SK-N-SH (cell line): ENCODE data around the gene SORL1. TPM values are rescaled to one million over a fixed set of nuclear protein-coding genes. Genes with fewer than 3 reads are reported as not detected.

ENCODE experiments used
- CTCF ChIA-PET: fragments of 300-600, 350-600 bp; formaldehyde crosslinking; extraction: SDS; loops from one replicate; lab custom pipeline; 2021; lab: Yijun Ruan, JAX
- POLR2A ChIA-PET: fragments of 350-600 bp; sonication (Branson Sonifier 250); formaldehyde crosslinking; extraction: SDS; loops from one replicate; lab custom pipeline; 2020; ENCODE audit warnings: antibody characterized with exemption, inconsistent platforms; lab: Yijun Ruan, JAX
- DNase-seq: peaks from one replicate; pipeline ENCODE4 v3.0.0; 2012
- H2AFZ ChIP-seq: fragments of 200-600 bp; sonication (generic); 2 replicates; pipeline ENCODE4 v1.8.1; 2016; ENCODE audit warnings: antibody characterized with exemption, mild to moderate bottlenecking, low read depth
- H3F3A ChIP-seq: fragments of 200-600 bp; sonication (generic); replicated peaks from 2 replicates; pipeline ENCODE3; 2016; ENCODE audit warnings: antibody characterized with exemption, mild to moderate bottlenecking; ENCODE audit not compliant: insufficient read depth
- H3K27ac ChIP-seq, 2 experiments: fragments of 200-500 bp in 1 of 2; fragments of 200-600 bp in 1 of 2; sonication (Bioruptor generic) in 1 of 2; sonication (generic), shearing (Covaris generic) in 1 of 2; 2 replicates each; pipeline versions ENCODE4 v1.5.1 to v1.6.1; 2014 to 2016; ENCODE audit warnings: low read depth in 2 of 2, inconsistent platforms in 1 of 2, low read length in 1 of 2, mild to moderate bottlenecking in 1 of 2, mixed read lengths in 1 of 2
- H3K27me3 ChIP-seq: fragments of 200-600 bp; sonication (generic), shearing (Covaris generic); 2 replicates; pipeline ENCODE4 v1.6.1; 2016; ENCODE audit warnings: mixed run types; ENCODE audit not compliant: insufficient read depth
- H3K36me3 ChIP-seq, 2 experiments: fragments of 200-500 bp in 1 of 2; fragments of 200-600 bp in 1 of 2; sonication (Bioruptor generic) in 1 of 2; sonication (generic) in 1 of 2; replicated peaks in 1 of 2; 2 replicates each; pipeline versions ENCODE3 to v1.5.1; 2014 to 2016; ENCODE audit warnings: low read length in 1 of 2, mild to moderate bottlenecking in 1 of 2; ENCODE audit not compliant: insufficient read depth in 2 of 2, control insufficient read depth in 1 of 2
- H3K4me1 ChIP-seq, 2 experiments: fragments of 200-500 bp in 1 of 2; fragments of 200-600 bp in 1 of 2; sonication (Bioruptor generic) in 1 of 2; sonication (generic), shearing (Covaris generic) in 1 of 2; 2 replicates each; pipeline versions ENCODE4 v1.5.1 to v1.6.1; 2014 to 2016; ENCODE audit warnings: low read depth in 1 of 2, low read length in 1 of 2, mixed run types in 1 of 2; ENCODE audit not compliant: insufficient read depth in 2 of 2, control insufficient read depth in 1 of 2
- H3K4me2 ChIP-seq: fragments of 200-600 bp; sonication (generic), shearing (Covaris generic); 2 replicates; pipeline ENCODE4 v1.6.1; 2017; ENCODE audit warnings: mixed run types
- H3K4me3 ChIP-seq, 2 experiments: fragments of 200-500 bp in 1 of 2; fragments of 200-600 bp in 1 of 2; sonication (Bioruptor generic) in 1 of 2; sonication (generic), shearing (Covaris generic) in 1 of 2; 2 replicates each; pipeline versions ENCODE4 v1.5.1 to v1.8.1; 2014 to 2016; ENCODE audit warnings: low read depth in 2 of 2, inconsistent platforms in 1 of 2, low read length in 1 of 2, mild to moderate bottlenecking in 1 of 2, mixed read lengths in 1 of 2, moderate library complexity in 1 of 2
- H3K79me2 ChIP-seq: fragments of 200-600 bp; sonication (generic); 2 replicates; pipeline ENCODE4 v1.8.1; 2017; ENCODE audit warnings: mild to moderate bottlenecking; ENCODE audit not compliant: insufficient read depth
- H3K9ac ChIP-seq: fragments of 200-600 bp; sonication (generic); 2 replicates; pipeline ENCODE4 v1.6.1; 2017; ENCODE audit warnings: mixed run types
- H3K9me2 ChIP-seq: fragments of 200-600 bp; sonication (generic); 2 replicates; pipeline ENCODE4 v1.6.1; 2017; ENCODE audit warnings: mixed run types
- H3K9me3 ChIP-seq: fragments of 200-600 bp; sonication (generic); 2 replicates; pipeline ENCODE4 v1.6.1; 2017; ENCODE audit warnings: mixed run types, mild to moderate bottlenecking, moderate library complexity
- H4K20me1 ChIP-seq: fragments of 200-600 bp; sonication (generic); 2 replicates; pipeline ENCODE4 v1.6.1; 2017; ENCODE audit warnings: mild to moderate bottlenecking, mixed run types; ENCODE audit not compliant: insufficient read depth
- CHD2 ChIP-seq: fragments of 150-350 bp; IDR thresholded peaks from 2 replicates; pipeline ENCODE4 v1.6.1; 2018; ENCODE audit warnings: low read length; ENCODE audit not compliant: partially characterized antibody
- CTCF ChIP-seq: fragments of 200-600 bp; sonication (generic); IDR thresholded peaks from 2 replicates; pipeline ENCODE4 v1.6.1; 2017; ENCODE audit warnings: antibody characterized with exemption, mild to moderate bottlenecking, moderate library complexity
- FOXJ3 ChIP-seq: sonication (generic); formaldehyde crosslinking; IDR thresholded peaks from 2 replicates; pipeline ENCODE4 v1.5.1; 2020; ENCODE audit warnings: mild to moderate bottlenecking, missing genetic modification reagents
- JUND ChIP-seq: IDR thresholded peaks from 2 replicates; pipeline ENCODE4 v1.4.0; 2012
- MEF2A ChIP-seq: IDR thresholded peaks from 2 replicates; pipeline ENCODE4 v1.4.0; 2012; ENCODE audit warnings: low read depth, borderline replicate concordance
- MXI1 ChIP-seq: IDR thresholded peaks from 2 replicates; pipeline ENCODE4 v1.6.1; 2012; ENCODE audit warnings: mild to moderate bottlenecking, low read depth, low read length, improper control_type of control experiment
- NFIC ChIP-seq: IDR thresholded peaks from 2 replicates; pipeline ENCODE4 v1.4.0; 2012; ENCODE audit warnings: borderline replicate concordance
- POLR2AphosphoS5 ChIP-seq: IDR thresholded peaks from 2 replicates; pipeline ENCODE4 v1.6.1; 2012; ENCODE audit warnings: low read depth, low read length
- RAD21 ChIP-seq: IDR thresholded peaks from 2 replicates; pipeline ENCODE4 v1.6.1; 2012; ENCODE audit warnings: mild to moderate bottlenecking, low read length
- RFX5 ChIP-seq: IDR thresholded peaks from 2 replicates; pipeline ENCODE4 v1.6.1; 2012; ENCODE audit warnings: mild to moderate bottlenecking, improper control_type of control experiment, low read length
- RXRA ChIP-seq: IDR thresholded peaks from 2 replicates; pipeline ENCODE4 v1.4.0; 2012; ENCODE audit warnings: low read depth, mild to moderate bottlenecking, borderline replicate concordance
- SMC3 ChIP-seq: IDR thresholded peaks from 2 replicates; pipeline ENCODE4 v1.6.1; 2012; ENCODE audit warnings: low read depth, low read length, improper control_type of control experiment
- TAF1 ChIP-seq: IDR thresholded peaks from 2 replicates; pipeline ENCODE4 v1.6.1; 2012; ENCODE audit warnings: low read depth, mild to moderate bottlenecking, low read length, moderate library complexity, borderline replicate concordance
- YY1 ChIP-seq: IDR thresholded peaks from 2 replicates; pipeline ENCODE4 v1.4.0; 2012; ENCODE audit warnings: low read depth, mild to moderate bottlenecking
- WGBS: methylation state at CpG from one replicate; pipeline ENCODE4 v1.1.6; 2017; ENCODE audit warnings: low lambda C conversion rate; 5-methylcytosine and 5-hydroxymethylcytosine counted together
- polyA plus RNA-seq, 3 experiments: library from polyadenylated mRNA; depleted of rRNA; stranded (reverse); fragments of >200 nt; gene quantifications; 2 replicates each; pipeline ENCODE4 v1.2.3, GENCODE V29; 2012
- TF ChIP-seq, protein P1 (sequence below): IDR thresholded peaks from 2 replicates; pipeline ENCODE4 v1.4.0; 2012; ENCODE audit warnings: low read depth
- TF ChIP-seq, protein P2 (sequence below): IDR thresholded peaks from 2 replicates; pipeline ENCODE4 v1.4.0; 2012; ENCODE audit warnings: low read depth, borderline replicate concordance
- TF ChIP-seq, protein P3 (sequence below): fragments of 150-350 bp; IDR thresholded peaks from 2 replicates; pipeline ENCODE4 v1.6.1; 2016; ENCODE audit warnings: mild to moderate bottlenecking, low read depth, low read length
- TF ChIP-seq, protein P4 (sequence below): IDR thresholded peaks from 2 replicates; pipeline ENCODE4; 2012
- TF ChIP-seq, protein P5 (sequence below): IDR thresholded peaks from 2 replicates; pipeline ENCODE4 v1.6.1; 2012; ENCODE audit warnings: mild to moderate bottlenecking, low read depth, low read length, moderate library complexity

The SORL1 gene
- polyA plus RNA-seq, 1 of the 3 experiments (the other 2 are of a cell fraction): 7.1 TPM

DNA sequence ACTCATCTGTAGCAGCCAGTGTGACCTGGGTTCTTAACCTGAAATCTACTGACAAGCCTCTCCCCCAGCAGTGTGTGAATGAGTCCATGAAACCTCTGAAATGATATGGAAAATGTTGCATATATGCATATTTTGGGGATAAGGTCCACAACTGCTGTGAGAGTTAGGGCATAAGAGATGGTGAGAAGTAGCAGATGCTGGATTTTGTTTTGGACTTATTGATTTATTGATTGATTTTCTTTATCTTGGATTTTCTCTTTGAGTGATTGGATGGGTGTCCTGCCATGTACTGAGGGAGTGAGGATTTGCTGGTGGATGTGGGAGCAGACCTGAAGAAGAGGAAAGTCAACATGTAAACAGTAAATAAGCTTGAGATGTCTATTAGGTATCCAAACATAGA is 212.0 kb downstream of the SORL1 start:
- POLR2A ChIA-PET: no interaction called here
- TF ChIP-seq CHD2: no peak
- TF ChIP-seq MXI1: no peak
- no peak for TF ChIP-seq RFX5
- TF ChIP-seq SMC3: no peak
- TF ChIP-seq NFIC: no peak
- no peak for TF ChIP-seq MEF2A
- TF ChIP-seq RXRA: no peak
- TF ChIP-seq YY1: no peak
- no peak for TF ChIP-seq FOXJ3 (CRISPR knock-in tag)
- TF ChIP-seq, protein P1, sequence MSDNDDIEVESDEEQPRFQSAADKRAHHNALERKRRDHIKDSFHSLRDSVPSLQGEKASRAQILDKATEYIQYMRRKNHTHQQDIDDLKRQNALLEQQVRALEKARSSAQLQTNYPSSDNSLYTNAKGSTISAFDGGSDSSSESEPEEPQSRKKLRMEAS: no peak
- TF ChIP-seq POLR2AphosphoS5: no peak
- TF ChIP-seq, protein P2, sequence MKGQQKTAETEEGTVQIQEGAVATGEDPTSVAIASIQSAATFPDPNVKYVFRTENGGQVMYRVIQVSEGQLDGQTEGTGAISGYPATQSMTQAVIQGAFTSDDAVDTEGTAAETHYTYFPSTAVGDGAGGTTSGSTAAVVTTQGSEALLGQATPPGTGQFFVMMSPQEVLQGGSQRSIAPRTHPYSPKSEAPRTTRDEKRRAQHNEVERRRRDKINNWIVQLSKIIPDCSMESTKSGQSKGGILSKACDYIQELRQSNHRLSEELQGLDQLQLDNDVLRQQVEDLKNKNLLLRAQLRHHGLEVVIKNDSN: no peak
- no peak for TF ChIP-seq CTCF
- no peak for TF ChIP-seq TAF1
- no peak for TF ChIP-seq JUND
- CTCF ChIA-PET: no interaction called here

GRCh38 chr11:121665206-121665838 is 213.2 kb downstream of the SORL1 start:
- Histone ChIP-seq H3K4me2 (no peak overlapping the region), H3K4me1 (peaks cover 9 to 15% of the 10 kb centered on the region in 2 experiments; a peak in 3 of 4 replicates), H3K9me3 (no peaks in the 10 kb centered on the region), H2AFZ (no peak overlapping the region), H3F3A (peaks cover 9% of the 10 kb centered on the region), H3K27ac (no peak overlapping the region), H3K9ac (no peak overlapping the region), H3K27me3 (no peaks in the 10 kb centered on the region), H3K4me3 (no peak overlapping the region), H3K79me2 (no peaks in the 10 kb centered on the region), H4K20me1 (no peaks in the 10 kb centered on the region), H3K9me2 (no peaks in the 10 kb centered on the region), H3K36me3 (no peaks in the 10 kb centered on the region)
- POLR2A ChIA-PET: no interaction called here
- CTCF ChIA-PET: interaction anchor here (1.0 to 1.9 kb wide), 5 partner anchors 9 to 840 kb away, joined by 3 to 14 read pairs (median 5); no protein-coding TSS in a partner anchor
- no peak for DNase-seq
- WGBS: 72% methylated on average over 6 of the region's 6 CpGs
- TF ChIP-seq, protein P3, sequence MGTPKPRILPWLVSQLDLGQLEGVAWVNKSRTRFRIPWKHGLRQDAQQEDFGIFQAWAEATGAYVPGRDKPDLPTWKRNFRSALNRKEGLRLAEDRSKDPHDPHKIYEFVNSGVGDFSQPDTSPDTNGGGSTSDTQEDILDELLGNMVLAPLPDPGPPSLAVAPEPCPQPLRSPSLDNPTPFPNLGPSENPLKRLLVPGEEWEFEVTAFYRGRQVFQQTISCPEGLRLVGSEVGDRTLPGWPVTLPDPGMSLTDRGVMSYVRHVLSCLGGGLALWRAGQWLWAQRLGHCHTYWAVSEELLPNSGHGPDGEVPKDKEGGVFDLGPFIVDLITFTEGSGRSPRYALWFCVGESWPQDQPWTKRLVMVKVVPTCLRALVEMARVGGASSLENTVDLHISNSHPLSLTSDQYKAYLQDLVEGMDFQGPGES: no peak
- no peak for TF ChIP-seq FOXJ3 (CRISPR knock-in tag)
- TF ChIP-seq YY1: no peak
- no peak for TF ChIP-seq SMC3
- TF ChIP-seq, protein P4, sequence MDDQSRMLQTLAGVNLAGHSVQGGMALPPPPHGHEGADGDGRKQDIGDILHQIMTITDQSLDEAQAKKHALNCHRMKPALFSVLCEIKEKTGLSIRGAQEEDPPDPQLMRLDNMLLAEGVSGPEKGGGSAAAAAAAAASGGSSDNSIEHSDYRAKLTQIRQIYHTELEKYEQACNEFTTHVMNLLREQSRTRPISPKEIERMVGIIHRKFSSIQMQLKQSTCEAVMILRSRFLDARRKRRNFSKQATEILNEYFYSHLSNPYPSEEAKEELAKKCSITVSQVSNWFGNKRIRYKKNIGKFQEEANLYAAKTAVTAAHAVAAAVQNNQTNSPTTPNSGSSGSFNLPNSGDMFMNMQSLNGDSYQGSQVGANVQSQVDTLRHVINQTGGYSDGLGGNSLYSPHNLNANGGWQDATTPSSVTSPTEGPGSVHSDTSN: no peak
- TF ChIP-seq RAD21: no peak
- TF ChIP-seq, protein P5, sequence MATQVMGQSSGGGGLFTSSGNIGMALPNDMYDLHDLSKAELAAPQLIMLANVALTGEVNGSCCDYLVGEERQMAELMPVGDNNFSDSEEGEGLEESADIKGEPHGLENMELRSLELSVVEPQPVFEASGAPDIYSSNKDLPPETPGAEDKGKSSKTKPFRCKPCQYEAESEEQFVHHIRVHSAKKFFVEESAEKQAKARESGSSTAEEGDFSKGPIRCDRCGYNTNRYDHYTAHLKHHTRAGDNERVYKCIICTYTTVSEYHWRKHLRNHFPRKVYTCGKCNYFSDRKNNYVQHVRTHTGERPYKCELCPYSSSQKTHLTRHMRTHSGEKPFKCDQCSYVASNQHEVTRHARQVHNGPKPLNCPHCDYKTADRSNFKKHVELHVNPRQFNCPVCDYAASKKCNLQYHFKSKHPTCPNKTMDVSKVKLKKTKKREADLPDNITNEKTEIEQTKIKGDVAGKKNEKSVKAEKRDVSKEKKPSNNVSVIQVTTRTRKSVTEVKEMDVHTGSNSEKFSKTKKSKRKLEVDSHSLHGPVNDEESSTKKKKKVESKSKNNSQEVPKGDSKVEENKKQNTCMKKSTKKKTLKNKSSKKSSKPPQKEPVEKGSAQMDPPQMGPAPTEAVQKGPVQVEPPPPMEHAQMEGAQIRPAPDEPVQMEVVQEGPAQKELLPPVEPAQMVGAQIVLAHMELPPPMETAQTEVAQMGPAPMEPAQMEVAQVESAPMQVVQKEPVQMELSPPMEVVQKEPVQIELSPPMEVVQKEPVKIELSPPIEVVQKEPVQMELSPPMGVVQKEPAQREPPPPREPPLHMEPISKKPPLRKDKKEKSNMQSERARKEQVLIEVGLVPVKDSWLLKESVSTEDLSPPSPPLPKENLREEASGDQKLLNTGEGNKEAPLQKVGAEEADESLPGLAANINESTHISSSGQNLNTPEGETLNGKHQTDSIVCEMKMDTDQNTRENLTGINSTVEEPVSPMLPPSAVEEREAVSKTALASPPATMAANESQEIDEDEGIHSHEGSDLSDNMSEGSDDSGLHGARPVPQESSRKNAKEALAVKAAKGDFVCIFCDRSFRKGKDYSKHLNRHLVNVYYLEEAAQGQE: no peak

More for the DNA sequence above, 212.0 kb downstream of the SORL1 start:
- no peaks in the 10 kb centered on the region for H3K9me3 ChIP-seq
- no peak overlapping the region for H2AFZ ChIP-seq
- H3K9ac ChIP-seq: no peak overlapping the region
- no peaks in the 10 kb centered on the region for H3K27me3 ChIP-seq
- H3K4me2 ChIP-seq: no peak overlapping the region
- no peaks in the 10 kb centered on the region for H3K36me3 ChIP-seq
- no peaks in the 10 kb centered on the region for H3K9me2 ChIP-seq
- H4K20me1 ChIP-seq: no peaks in the 10 kb centered on the region
- H3K79me2 ChIP-seq: no peaks in the 10 kb centered on the region
- peaks cover 0 to 4% of the 10 kb centered on the region in 2 experiments; a peak in 3 of 4 replicates for H3K4me1 ChIP-seq
- no peak overlapping the region for H3K27ac ChIP-seq
- H3F3A ChIP-seq: peaks cover 9% of the 10 kb centered on the region
- no peak overlapping the region for H3K4me3 ChIP-seq
- no peak for DNase-seq
